D721Med (cell line): Measurements from ENCODE around the gene PNO1.

Source experiments
- DNase-seq: peaks from one replicate; pipeline ENCODE4 v3.0.0; 2011; ENCODE audit warnings: low spot score; ENCODE audit not compliant: insufficient read length
- FAIRE-seq: peaks from 2 replicates; lab custom pipeline; 2011; peaks lifted over from hg19 to GRCh38; lab: Jason Lieb, UNC
- TF ChIP-seq, protein P1 (sequence below): IDR thresholded peaks from 2 replicates; pipeline ENCODE4 v1.5.1; 2012; ENCODE audit warnings: mild to moderate bottlenecking, control low read depth; ENCODE audit not compliant: insufficient read depth; ENCODE audit errors: missing control alignments

Gene PNO1

GRCh38 chr2:68223419-68223818 lies 65.7 kb downstream of the PNO1 start:
- TF ChIP-seq, protein P1, sequence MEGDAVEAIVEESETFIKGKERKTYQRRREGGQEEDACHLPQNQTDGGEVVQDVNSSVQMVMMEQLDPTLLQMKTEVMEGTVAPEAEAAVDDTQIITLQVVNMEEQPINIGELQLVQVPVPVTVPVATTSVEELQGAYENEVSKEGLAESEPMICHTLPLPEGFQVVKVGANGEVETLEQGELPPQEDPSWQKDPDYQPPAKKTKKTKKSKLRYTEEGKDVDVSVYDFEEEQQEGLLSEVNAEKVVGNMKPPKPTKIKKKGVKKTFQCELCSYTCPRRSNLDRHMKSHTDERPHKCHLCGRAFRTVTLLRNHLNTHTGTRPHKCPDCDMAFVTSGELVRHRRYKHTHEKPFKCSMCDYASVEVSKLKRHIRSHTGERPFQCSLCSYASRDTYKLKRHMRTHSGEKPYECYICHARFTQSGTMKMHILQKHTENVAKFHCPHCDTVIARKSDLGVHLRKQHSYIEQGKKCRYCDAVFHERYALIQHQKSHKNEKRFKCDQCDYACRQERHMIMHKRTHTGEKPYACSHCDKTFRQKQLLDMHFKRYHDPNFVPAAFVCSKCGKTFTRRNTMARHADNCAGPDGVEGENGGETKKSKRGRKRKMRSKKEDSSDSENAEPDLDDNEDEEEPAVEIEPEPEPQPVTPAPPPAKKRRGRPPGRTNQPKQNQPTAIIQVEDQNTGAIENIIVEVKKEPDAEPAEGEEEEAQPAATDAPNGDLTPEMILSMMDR, result no peak
- no peak for FAIRE-seq
- no peak for DNase-seq

GRCh38 chr2:68225119-68225632 lies 67.5 kb downstream of the PNO1 start:
- peak; percentile 93 for FAIRE-seq
- DNase-seq, result no peak
- TF ChIP-seq, protein P1, result peak; percentile 27
